ENCODE results near the gene VRK3. TPM values are rescaled to one million over a fixed set of nuclear protein-coding genes. Genes with fewer than 3 reads are reported as not detected.

VRK3 gene
- total RNA-seq, 1 donor from 2014 or later = 33.6 TPM

- peak; percentile 36 for TF ChIP-seq CTCF (conservative IDR thresholded peaks at IDR 0.05; ENCODE audit: low read depth, low read length)
- H3K4me3 ChIP-seq (ENCODE audit: low read depth, low read length) = no peak overlapping the region
- DNase-seq (ENCODE audit: low read depth) = no peak
Measured at GRCh38 chr19:50008532-50008931, 16.6 kb downstream of the VRK3 start.

GRCh38 chr19:50007947-50008346 lies 17.2 kb downstream of the VRK3 start:
- no peak for TF ChIP-seq CTCF (conservative IDR thresholded peaks at IDR 0.05; ENCODE audit: low read depth, low read length)
- H3K4me3 ChIP-seq (ENCODE audit: low read depth, low read length) = no peak overlapping the region
- no peak for DNase-seq (ENCODE audit: low read depth)

GRCh38 chr19:50007170-50007569 lies 18.0 kb downstream of the VRK3 start:
- DNase-seq (ENCODE audit: low read depth) = no peak

DNA sequence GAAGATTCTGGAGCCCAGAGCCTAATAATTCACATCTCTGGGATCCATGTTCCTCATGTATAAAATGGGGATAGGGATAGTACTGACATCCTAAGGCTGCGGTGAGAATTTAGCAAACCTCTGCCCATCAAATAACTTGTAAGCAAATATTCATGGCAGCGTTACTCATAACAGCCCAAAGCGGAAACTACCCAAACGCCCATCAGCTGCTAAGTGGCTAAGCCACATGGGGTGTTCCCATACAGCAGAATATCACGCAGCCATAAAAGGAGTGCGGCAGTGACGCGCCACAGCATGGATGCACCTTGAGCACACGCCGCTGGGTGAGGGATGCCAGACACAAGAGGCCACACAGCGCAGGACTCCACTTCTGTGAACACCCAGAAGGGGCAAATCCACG lies 19.7 kb downstream of the VRK3 start:
- DNase-seq (ENCODE audit: low read depth) = no peak
- H3K4me3 ChIP-seq (ENCODE audit: low read depth, low read length) = no peak overlapping the region
- TF ChIP-seq CTCF (conservative IDR thresholded peaks at IDR 0.05; ENCODE audit: low read depth, low read length) = no peak

More at GRCh38 chr19:50007170-50007569, 18.0 kb downstream of the VRK3 start:
- TF ChIP-seq CTCF (conservative IDR thresholded peaks at IDR 0.05; ENCODE audit: low read depth, low read length) = no peak
- H3K4me3 ChIP-seq (ENCODE audit: low read depth, low read length) = no peak overlapping the region

DNA sequence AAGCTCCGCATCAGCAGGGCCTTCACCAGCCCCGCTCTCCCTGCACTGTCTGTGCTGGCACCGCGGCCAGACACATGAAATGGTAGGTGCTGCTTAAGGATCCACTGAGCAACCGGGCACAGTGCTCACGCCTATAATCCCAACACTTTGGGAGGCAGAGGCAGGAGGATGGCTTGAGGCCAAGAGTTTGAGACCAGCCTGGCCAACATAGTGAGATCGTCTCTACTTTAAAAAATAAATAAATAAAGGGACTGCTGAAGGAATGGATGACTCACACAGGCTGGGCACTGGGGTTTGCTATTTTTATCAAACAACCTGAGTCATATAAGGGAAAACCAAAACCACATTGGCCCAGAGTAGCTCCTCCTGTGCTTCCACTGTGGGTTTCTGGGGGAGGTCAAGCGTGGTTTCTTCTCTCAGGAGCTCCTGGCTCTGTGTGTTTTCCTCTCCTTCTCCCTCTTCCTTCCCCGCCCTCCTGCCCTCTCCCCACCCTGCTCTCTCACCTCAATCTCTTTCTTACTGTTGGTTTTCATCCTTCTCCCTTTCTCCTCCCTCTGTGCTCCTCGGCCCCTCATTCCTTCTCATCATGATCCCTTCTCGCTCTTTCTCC lies 21.3 kb downstream of the VRK3 start:
- peak; percentile 78 for DNase-seq (ENCODE audit: low read depth)
- no peak overlapping the region for H3K4me3 ChIP-seq (ENCODE audit: low read depth, low read length)
- TF ChIP-seq CTCF (conservative IDR thresholded peaks at IDR 0.05; ENCODE audit: low read depth, low read length) = no peak

GRCh38 chr19:50003254-50003788 lies 21.9 kb downstream of the VRK3 start:
- H3K4me3 ChIP-seq (ENCODE audit: low read depth, low read length) = no peak overlapping the region
- TF ChIP-seq CTCF (conservative IDR thresholded peaks at IDR 0.05; ENCODE audit: low read depth, low read length) = no peak
- no peak for DNase-seq (ENCODE audit: low read depth)

DNA sequence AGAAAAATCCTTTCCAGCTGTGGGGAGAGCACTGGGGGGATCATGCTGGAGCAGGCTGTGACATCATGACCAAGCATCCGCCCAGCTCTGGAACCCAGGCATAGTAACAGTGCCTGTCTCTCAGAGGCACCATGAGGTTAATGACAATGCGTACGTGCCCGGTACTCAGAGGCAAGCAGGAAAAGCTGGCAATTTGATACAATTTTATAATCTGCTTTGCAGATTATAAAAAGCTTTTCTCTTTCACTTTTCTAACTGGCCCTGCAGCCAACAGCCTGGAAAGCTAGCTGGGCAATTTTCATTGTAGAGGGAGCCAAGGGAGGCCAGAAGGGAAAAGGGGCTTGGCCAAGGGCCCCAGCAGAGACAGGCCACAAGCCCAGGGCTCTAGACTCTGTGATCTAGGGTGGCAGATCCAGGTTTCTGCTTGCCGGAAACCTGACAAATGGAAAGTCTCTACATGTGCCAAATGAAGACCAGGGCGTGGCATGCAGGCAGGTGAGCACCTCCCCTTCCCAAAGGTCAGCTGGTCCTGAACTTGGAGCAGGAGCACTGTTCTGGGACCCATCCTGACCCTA lies 22.7 kb downstream of the VRK3 start:
- TF ChIP-seq CTCF (conservative IDR thresholded peaks at IDR 0.05; ENCODE audit: low read depth, low read length) = no peak
- no peak for DNase-seq (ENCODE audit: low read depth)
- H3K4me3 ChIP-seq (ENCODE audit: low read depth, low read length) = no peak overlapping the region

Data from epithelial cell of proximal tubule (primary cell).